Ecto neural progenitor cell (in vitro differentiated cells): ENCODE data around the gene SV2A.
"Not testable (repeated sequence)": the region's sequence is repeated elsewhere in the genome, so short reads cannot be mapped to it uniquely, and the experiment has no call there.

Source experiments
- DNase-seq: peaks from one replicate; pipeline ENCODE4 v3.0.0-alpha.2; 2018; ENCODE audit warnings: low spot score

Gene SV2A

DNA sequence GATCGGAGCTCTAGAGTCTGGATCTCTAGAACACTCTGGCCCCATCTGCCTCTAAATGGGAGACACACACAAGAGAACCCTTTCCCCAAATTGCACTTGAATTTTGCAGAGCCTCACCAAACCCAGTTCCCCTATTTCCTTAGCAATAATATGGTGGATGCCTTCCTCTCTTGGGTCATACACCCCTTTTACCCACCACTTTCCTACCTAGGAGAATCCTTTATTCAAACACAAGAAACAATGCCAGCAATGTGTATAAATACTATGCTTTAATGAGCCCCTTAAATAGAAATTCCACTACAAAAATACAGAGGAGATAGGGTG lies 10.7 kb upstream of the SV2A start:
- DNase-seq = no peak

DNA sequence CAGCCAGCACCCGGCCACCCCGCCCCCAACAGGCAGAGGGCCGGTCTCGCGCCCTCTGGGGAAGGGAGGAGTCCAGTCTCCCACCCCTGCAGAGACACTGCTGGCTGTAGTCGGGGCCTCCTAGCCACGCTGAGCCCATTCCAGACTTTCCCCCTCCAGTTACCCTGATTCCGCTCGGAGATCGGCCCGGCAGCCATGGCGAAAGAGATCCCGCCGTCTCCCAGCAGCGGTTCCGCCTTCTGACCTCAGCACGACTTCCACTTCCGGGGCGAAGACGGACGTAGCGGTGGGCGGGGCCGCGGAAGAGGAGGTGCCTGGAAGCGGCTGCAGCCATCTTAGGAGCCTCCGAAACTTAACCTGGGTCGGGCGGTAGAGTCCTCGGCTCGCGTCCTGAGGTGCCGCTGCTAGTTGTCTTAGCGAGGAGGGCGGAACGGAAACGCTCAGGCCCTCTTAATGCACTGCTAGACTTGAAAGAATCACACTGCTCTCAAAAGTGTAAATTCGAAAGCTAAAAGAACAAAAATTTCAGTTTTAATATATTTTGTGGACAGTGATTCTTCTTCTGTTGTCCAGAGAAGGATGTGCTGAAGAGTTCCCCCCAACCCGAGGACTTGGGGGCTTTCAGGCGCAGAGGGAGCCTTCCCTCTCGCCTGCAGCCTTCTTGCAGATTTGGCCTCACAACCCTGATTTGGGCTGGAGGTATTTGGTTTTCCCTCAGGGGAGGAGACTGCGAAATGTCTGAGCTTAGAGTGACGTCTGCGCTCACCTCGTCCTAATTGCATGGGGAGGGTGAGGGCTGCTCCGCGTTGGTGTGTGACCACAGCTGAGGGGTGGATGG lies 10.1 kb upstream of the SV2A start, which contains the start of gene SF3B4:
Gene SF3B4, minus strand, starts transcription at position 241 of the 838 bp plus-strand sequence. Its CDS starts 44 bp downstream, at position 197.
- DNase-seq = peak; percentile 92

DNA sequence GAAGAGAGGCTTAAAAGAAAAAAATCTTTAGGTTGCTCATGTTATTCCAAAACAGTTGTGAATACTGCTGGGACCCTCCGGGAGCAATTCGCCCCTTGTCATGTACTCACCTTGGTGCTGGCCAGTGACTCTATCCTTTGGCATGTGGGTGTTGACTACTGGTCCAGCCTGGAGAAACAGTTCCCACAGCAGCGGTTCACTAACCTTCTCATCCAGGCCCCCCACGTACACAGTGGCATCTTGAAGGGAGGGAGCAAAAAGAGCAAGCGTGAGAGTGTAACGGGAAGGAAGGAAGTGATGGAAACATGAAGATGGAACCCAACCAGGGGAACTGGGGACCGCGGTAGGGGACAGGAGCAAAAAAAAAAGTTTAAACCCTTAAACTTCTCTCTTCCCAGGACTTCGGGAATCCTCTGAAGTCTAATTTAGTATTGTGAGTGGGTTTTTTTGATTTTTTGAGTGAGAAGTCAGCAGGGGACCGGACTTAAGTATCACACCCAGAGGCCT lies 9.5 kb upstream of the SV2A start:
- DNase-seq = no peak

DNA sequence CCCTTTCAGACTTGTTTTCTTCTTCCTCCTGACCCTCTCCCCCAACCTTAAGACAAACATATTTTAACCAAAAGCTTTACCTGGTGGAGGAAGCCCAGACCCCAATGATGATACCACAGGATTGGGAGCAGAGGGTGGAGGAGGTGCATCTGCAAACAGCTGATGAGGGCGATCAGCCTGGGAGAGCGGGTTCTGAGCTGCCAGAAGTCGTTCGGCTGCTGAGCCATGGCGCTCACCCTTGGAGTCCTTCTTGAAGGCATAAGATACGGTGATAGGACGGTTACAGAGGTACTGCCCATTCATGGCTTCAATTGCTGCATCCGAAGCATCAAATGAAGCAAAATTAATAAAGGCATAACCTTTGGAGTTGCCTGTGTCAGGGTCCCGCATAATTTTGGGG lies 8.7 kb upstream of the SV2A start:
- no peak for DNase-seq

DNA sequence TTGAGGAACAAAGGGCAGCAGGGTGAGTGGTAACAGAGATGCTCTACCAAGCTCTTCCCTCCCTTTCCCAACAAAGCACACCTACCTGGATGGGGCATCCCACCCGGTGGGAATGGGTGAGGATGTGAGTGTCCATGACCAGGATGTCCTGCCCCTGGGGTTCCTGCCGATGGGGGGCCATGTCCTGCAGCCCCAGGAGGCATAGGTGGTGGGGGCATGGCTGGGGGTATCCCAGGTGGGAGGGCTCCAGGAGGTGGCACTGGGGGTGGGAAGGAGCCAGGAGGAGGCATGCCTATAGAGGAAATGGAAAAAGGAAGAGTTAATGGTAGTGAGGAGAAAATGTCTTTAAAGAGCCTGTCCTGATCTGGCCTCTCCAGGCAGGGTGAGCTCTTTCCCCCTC lies 8.1 kb upstream of the SV2A start:
- no peak for DNase-seq

DNA sequence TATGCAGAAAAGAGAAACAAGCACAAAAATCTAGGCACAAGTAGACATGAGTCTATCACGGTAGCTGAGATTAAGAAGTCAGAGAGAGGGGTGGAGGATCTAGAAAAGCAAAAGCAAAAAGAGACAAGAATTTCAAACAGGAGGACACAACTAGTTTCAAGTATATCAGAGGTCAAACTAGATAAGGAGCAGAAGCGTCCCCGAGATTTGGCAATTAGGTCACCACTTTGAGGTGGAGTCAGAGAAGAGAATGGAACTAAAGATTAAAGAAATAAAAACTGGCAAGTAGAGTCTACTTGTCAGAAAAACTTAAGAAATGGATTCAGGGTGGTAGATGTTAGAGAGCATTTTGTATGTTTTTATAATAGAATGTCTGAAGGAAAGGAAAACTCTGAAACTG lies 7.7 kb upstream of the SV2A start:
- DNase-seq = no peak

DNA sequence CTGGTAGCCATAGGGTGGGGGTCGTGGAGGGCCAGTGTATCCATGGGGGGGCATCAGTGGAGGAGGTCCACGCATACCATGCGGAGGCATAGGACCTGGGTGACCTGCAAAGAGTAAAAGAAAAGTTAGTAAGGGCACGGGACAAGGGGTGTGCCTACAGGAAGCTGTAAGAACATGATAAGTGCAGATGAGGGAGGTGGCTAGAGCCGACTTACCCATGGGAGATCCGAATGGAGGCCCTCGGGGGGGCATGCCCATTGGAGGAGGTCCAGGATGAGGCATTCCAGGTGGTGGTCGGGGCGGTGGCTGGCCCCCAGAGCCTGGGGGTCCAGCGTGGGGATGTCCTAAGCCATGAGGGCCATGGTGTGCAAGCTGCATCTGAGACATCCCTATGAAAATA lies 6.0 kb upstream of the SV2A start:
- DNase-seq = no peak

DNA sequence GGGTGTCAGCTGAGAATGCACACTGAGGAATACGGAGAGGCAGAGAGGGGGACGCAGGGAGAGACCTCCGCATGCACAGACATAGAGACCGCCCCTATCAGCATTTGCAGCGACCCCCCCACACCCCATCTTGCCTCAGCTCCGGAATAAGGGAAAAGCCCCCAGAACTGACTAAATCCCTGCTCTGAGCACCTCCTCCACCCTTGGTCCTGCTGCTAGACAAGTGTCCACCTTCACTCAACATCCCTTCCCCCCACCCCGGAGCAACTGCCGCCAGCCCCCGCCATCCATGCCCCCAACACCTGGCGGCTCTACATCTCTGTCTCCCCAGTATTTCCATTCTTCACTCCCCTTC lies 769 bp downstream of the SV2A start:
- DNase-seq = no peak

DNA sequence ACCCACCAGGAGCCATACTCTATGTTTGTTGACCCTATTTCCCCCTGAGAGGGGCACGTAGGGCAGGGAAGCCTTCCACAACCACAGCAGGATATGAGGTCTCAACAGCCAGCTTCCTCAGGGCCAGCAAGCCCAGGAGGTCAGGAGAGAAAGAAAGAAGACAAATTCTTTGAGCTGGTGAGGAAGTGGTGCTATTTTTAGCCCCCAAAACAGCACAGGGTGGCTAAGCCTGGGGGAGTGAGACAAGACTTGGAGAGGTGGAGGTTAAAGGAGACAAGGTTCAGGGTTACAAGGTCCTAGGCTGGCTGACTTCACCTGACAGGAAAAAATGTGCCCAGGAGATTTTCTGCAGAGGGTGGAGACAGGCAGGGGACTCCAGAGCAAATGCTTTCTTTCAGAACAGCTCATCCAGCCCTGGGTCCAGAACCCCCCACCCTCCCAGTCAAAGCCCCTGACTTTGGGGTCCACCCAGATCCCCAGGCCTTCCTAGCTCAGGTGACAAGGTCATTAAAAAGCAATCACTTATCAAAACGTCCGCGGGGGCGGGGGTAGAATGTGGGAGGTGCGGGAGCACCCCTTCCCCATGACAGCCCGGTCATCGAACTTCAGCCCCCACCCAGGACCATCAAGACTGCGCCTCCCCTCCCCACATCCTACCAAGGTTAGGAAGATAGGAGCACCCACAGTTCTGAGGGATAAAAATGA lies 1.3 kb downstream of the SV2A start:
- no peak for DNase-seq

DNA sequence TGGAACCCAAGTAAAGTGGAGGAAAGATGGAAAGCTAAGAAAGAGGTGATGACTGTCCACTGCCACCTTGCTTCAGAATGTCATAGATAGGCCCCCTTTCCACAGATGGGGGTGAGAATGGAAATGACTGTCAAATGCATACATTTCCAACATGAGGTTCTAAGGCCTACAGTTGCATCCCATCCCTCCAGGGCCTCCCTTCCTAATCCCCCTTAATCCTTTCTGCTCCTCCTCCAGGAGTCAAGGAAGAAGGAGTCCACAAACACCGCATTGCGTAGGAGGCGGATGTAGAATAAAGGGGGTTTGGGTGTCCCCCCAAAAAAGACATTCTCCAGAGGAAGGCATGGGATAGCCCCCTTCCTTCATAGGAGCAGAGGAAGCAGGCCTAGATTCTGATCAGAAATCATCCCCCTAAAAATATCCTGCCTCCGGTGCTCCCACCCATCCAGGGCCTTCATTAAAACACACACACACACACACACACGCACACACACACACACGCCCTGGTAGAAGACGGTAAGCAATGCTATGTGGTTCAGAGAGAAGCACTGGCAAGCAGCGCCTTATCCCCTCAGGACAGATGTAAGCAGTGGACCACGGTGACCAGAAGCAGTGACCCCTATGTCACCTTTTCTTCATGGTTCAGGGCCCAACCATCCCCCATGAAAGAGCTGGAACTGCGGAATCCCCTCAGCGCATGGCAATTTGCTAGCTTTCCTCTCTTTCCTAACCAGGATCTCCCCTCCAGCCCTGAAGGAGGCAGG lies 2.0 kb downstream of the SV2A start:
- peak; percentile 63 for DNase-seq

DNA sequence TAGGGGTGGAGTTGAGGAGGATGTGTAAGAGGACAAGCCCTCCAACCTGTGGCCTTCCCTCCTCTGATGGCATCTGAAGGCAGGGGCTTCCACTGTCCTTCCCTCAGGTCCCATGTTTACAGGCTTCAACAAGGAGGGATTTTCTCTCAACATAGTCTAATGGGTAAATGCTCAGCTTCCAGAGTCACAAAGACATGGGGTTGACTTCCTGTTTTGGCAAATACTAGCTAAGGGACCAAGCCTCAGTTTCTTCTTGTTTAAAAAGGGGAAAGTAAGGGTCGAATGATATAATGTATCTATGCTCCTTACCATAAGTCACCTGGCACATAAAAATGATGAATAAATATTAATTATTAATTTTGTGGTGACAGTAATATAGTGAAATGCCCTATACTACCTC lies 3.1 kb downstream of the SV2A start:
- no peak for DNase-seq

DNA sequence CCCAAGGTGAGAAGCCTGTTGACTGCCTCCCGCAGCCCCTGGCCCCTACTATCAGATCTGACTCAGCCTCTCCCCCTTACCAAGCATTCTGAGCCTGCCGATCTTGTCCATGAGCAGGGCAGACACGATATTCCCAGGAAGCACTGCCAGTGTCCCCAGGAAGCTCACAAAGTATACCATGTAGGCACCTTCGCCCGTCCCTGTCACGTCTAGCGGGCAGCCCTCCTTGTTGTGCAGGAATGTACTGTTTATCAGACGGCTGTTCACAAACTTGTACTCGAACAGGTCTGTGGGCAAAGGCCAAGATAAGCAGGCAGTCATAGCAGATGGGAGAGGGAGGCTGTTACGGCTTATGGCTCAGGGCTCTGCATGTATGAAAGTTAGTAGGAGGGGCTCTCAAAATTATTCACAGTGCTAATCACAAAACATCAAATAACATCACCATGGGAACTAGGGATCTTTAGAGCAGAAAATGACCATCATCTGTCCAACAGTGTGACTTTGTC lies 11.0 kb downstream of the SV2A start:
- no peak for DNase-seq

DNA sequence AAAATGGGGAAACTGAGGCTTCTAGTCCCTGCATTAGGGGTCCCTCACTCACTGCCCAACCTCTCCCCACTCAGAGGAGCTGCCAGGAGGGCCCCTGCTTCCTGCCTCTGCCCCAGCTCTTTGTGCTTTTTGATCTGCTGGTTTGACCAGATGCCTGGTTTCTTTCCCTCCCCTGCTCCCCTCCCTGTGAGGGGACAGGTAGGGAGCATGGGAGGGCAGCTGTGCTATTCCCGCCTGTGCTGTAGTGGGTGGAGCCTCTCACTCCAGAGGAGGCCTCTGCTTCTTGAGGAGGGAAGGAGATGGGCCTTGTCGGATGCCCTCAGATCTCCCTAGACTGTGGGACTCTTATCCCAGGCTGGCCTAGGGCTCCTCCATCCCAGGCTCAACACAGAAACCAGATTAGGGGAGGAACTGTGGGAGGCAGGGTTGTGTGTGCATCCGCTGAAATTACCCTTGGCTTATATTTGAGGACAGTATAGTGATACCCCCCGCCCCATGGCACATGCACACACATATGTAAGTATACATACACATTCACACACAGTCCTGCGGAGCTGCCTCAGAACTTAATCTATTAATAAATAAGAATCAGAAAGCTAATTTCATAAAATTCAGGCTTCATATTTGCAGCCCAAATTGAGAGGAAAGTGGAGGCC lies 13.7 kb downstream of the SV2A start:
- DNase-seq = no peak

DNA sequence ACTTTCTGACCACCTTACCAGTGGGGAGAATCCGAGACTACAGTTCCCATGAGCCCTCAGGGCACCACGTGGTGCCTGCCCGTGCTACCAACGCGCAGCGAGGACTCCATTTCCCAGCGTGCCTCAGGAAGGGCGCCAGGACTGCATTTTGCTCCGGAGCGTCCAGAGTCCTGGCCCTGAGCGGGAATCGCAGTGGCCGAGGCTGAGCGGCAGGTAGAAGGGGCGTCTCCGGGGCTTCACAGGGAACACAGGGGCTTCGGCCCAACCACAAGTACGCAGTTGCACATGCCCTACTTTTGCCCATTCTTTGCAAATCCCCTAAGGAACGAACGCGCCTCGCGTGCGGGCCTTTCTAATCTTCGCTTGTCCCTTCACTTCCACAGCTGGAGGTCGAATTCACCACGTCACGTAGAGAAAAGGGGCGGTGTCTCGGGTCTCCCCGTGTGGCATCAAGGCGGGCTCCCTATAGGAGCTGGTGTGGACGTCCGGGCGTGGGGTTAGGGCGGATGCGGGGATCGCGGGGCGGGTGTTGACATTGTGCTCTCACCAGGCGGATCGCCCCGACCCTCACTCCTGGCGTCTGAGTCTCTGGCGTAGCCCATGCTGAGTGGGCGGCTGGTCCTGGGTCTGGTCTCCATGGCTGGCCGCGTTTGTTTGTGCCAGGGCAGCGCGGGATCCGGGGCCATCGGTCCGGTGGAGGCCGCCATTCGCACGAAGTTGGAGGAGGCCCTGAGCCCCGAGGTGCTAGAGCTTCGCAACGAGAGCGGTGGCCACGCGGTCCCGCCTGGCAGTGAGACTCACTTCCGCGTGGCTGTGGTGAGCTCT lies 18.0 kb downstream of the SV2A start, which contains the start of gene BOLA1:
Gene BOLA1, plus strand, starts transcription at position 109 of the 825 bp plus-strand sequence. Its CDS starts 492 bp downstream, at position 601.
- peak; percentile 92 for DNase-seq

DNA sequence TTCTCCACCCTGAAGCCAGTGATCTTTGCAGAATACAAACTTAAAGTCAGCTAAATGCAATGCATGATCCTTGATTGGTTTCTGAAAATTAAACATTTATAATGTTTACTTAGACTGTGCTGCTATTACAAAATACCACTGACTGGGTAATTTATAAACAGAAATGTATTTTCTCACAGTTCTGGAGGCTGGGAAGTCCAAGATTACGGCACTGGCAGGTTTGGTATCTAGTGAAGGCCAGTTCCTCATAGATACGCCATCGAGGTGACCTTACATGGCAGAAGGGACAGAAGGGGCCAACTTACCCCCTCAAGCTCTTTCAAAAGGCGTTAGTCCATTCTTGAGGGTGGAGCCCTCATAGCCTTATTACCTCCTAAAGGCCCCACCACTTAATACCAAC lies 21.1 kb downstream of the SV2A start:
- no peak for DNase-seq

DNA sequence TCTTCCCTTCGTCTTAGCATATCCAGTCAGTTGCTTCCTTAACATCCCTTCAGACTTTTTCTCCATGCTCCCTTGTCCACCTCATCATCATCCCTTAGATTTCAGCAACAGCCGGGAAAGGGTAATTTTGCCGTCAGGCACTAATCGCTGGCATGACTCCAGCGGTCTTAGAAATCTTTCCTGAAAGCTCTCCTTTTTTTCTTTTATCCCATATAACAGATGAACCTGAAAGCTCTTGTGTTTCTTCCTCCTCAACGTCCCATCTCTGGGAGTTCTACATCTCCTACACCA lies 28.7 kb downstream of the SV2A start:
- no peak for DNase-seq

DNA sequence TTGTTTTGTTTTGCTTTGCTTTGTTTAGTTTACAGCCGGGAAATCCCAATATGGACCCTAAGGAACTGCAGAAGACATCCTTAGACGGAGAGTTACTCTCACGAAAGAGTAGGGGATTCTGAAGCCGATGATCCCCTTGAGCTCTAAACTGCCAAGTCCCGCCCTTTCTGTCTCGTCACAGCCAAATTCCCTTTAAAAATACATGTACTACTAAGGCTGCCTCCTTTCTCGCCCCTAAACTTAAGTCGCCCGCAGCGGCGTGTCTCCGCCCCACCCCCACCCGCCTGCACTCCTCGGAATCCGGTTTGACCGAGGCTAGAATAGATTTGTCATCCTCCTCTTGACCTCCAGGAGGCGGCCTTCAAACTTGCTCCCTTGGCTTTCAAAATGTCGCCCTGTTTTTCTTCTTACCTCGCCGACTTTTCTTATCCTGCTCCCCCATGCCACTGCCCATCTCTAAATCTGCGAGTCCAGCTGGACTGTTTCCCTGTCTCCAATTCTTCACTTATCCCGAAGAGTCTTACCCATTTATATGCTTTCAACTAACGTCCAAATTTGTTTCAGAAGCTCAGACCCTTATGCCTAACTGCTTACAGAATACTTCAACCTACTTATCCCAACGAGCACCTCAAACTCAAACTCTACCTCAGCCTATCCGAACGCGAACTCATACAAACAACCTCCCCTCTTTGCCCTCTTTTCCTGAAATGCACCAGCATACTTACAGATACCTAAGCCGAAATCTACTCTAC lies 29.2 kb downstream of the SV2A start:
- DNase-seq = peak; percentile 89

DNA sequence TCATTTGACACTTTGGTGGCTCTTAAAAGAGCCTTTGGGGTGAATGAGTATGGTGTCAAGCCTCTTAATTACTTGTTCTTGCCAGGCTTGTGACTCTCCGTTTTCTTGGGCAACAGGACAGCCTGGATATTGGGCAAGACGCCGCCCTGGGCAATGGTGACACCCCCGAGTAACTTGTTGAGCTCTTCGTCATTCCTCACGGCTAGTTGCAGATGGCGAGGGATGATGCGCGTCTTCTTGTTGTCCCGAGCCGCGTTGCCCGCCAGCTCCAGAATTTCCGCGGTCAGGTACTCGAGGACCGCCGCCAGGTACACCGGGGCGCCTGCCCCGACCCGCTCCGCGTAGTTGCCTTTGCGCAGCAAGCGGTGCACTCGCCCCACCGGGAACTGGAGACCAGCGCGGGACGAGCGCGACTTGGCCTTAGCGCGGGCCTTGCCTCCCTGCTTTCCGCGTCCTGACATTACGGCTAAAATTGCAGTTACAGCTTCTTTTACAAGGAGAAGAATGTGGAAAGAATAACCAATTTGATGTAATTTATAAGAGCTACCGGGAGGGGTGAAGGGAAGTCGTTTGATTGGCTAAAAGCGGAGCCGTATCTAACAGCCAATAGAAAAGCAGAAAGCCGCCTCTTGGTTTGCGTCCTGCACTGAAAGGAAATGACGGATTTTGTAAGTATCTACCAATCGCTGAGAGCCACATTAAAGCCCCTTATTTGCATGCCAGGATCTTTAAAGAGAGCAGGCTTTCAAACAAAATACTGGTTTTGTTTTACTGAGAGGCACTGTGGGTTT lies 30.0 kb downstream of the SV2A start:
- DNase-seq = peak; percentile 85

DNA sequence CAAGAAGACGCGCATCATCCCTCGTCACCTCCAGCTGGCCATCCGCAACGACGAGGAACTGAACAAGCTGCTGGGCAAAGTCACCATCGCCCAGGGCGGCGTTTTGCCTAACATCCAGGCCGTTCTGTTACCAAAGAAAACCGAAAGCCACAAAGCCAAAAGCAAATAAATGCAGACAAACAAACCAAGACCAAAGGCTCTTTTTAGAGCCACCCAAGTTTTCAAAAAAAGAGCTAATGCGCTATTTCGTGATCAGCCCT lies 30.5 kb downstream of the SV2A start:
- DNase-seq = not testable (repeated sequence)
